Measurements from ENCODE around the gene RSPO1. TPM values are rescaled to one million over a fixed set of nuclear protein-coding genes. Genes with fewer than 3 reads are reported as not detected.

Gene RSPO1
- total and polyA plus RNA-seq, 2 of the 13 experiments (the other 11 are each of a cell fraction or from before 2014, with no cell fraction given): not detected

GRCh38 chr1:37680933-37681332 is 46.2 kb upstream of the RSPO1 start:
- TF ChIP-seq TFDP2 (CRISPR knock-in tag; IDR thresholded peaks at IDR 0.05) (no peak), RBM22 (optimal IDR thresholded peaks at IDR 0.05; ENCODE audit: low read length) (peak; percentile 47), DMAP1 (CRISPR knock-in tag; IDR thresholded peaks at IDR 0.05) (no peak), POLR2AphosphoS5 (IDR thresholded peaks at IDR 0.05; ENCODE audit: low read depth, low read length) (peak; percentile 24; the same call in 1 of the 2 replicates), ZNF501 (CRISPR knock-in tag; IDR thresholded peaks at IDR 0.05) (no peak), NAIF1 (CRISPR knock-in tag; IDR thresholded peaks at IDR 0.05; ENCODE audit: borderline replicate concordance) (no peak), ZNF382 (CRISPR knock-in tag; IDR thresholded peaks at IDR 0.05; ENCODE audit: borderline replicate concordance) (no peak), POLR2G (IDR thresholded peaks at IDR 0.05; ENCODE audit: low read depth, low read length) (peak; percentile 37; the same call in 1 of the 2 replicates)
- ChIA-PET POLR2A (no interaction called here), CTCF (ENCODE audit: low intra/inter-chr PET ratio, low total read pairs) (interaction anchor here (5.1 kb wide), 1 partner anchor 77 kb away, joined by 56 read pairs; no protein-coding TSS in a partner anchor)
- Histone ChIP-seq H3K36me3 (replicated peaks in 1 of 2; ENCODE audit: control insufficient read depth in 1 of 2, insufficient read depth in 2 of 2, low read length in 2 of 2) (peaks cover 9 to 23% of the 10 kb centered on the region in 2 experiments), H4K20me1 (ENCODE audit: insufficient read depth, low read length) (peaks cover 3% of the 10 kb centered on the region; the same call in 1 of the 2 replicates), H3K4me3 (replicated peaks in 1 of 3; ENCODE audit: insufficient read depth in 1 of 3, low read depth in 2 of 3, low read length in 3 of 3) (no peak overlapping the region), H3K4me1 (ENCODE audit: insufficient read depth, low read length) (no peaks in the 10 kb centered on the region), H3K9ac (ENCODE audit: insufficient read depth, low read depth, low read length) (no peak overlapping the region), H3K27ac (ENCODE audit: extremely low read length, insufficient read depth, low read length) (no peak overlapping the region), H3K4me2 (ENCODE audit: low read depth, low read length) (no peak overlapping the region), H3K9me3 (ENCODE audit: low read length) (no peaks in the 10 kb centered on the region), H3K27me3 (ENCODE audit: control insufficient read depth in 1 of 2, insufficient read depth in 2 of 2, low read length in 2 of 2) (peaks cover 0 to 16% of the 10 kb centered on the region in 2 experiments; a peak in 2 of 5 replicates), H3K79me2 (ENCODE audit: insufficient read depth, low read length) (no peaks in the 10 kb centered on the region), H2AFZ (ENCODE audit: low read length) (no peak overlapping the region)
- ATAC-seq (no peak), FAIRE-seq (no peak), DNase-seq (ENCODE audit: low spot score) (no peak)
- intact Hi-C loops (cut with micrococcal nuclease; ENCODE audit: unreplicated experiment) (no loop called here), in situ Hi-C loops (cut with HindIII; ENCODE audit: extremely low pct_ligation_motif_present, low pct_unique_long_range_greater_than_20kb) (loop anchor here (5.0 kb wide), 1 partner anchor 224 kb away; no protein-coding TSS in a partner anchor)
- WGBS (ENCODE audit: low lambda C conversion rate): 97% methylated on average over 3 of the region's 3 CpGs
- no TSS peak for BruUV-seq (replicated peaks)
